GM18502 (cell line): ENCODE measurements around the gene HSF2.
"Not testable (repeated sequence)": the region's sequence is repeated elsewhere in the genome, so short reads cannot be mapped to it uniquely, and the experiment has no call there.

Experiments
- ATAC-seq: cut with Tn5 transposase; IDR thresholded peaks from one replicate; pipeline ENCODE4 v1.9.1; 2021; ENCODE audit warnings: mild to moderate bottlenecking; ENCODE audit not compliant: unreplicated experiment, poor library complexity

The HSF2 gene

DNA sequence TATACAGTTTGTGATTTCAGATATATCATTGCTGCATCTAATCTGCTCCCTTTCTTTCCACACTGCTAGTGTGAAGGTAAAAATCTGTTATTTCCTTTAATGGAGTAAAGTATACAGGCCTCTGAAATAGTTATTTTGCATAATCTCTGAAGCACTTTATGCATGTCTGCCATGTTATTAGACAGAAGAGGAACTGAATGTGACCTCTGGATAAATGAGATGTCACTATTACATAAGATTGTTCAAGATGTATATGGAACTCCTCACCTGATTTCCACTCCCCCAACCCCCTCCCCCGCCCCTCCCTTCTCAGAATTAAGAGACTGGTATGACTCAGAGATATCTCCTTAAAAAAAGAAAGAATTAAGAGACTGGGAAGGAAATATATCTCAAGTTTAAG, 45.8 kb downstream of the HSF2 start:
- no peak for ATAC-seq

DNA sequence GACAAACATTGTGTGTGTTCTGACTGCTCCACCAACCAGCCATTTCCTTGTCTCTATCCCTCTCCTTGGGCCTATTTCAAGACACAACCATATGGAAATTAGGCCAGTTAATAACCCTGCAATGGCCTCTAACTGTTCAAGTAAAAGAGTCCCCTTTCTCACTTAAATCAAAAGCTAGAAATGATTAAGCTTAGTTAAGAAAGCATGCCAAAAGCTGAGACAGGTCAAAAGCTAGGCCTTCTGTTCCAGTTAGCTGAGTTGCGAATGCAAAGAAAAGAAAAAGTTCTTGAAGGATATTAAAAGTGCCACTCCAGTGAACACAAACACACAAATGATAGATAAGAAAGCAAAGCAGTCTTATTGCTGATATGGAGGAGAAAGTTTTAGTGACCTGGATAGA, 49.6 kb downstream of the HSF2 start:
- no peak for ATAC-seq

DNA sequence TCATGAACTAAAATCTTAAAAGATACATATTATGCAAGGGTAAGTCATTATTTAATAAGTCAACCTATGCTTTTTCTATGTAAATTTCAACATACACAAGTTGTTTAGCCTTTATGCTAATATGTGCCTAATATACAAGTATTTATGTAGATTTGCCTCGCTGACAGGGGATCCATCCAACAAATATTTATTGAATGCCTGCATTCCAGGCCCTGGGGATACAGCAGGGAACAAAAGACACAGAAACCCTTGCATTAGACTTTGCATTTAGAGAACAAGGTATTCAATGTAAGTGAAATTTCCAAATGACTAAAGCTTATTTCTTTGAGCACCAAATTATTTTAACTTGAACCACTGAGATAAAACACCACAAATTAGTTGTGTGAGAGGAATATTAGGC, 53.1 kb downstream of the HSF2 start:
- ATAC-seq: no peak

DNA sequence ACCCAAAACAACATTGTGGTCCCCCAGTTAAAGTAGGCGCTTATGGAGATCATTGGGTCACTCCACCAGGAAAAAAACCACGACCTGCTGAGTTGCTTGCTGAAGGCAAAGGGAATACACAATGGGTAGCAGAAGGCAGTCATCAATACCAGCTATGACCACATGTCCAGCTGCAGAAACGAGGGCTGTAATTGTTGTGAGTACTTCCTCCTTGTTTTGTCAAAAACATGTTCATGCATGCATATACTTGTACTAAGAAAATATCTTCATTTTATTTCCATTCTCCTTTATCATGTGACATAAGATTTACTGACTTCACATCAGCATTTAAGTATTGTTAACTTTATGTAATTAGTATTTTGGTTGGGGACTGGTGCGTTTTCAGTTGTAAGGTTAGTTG, 55.2 kb downstream of the HSF2 start:
- no peak for ATAC-seq

DNA sequence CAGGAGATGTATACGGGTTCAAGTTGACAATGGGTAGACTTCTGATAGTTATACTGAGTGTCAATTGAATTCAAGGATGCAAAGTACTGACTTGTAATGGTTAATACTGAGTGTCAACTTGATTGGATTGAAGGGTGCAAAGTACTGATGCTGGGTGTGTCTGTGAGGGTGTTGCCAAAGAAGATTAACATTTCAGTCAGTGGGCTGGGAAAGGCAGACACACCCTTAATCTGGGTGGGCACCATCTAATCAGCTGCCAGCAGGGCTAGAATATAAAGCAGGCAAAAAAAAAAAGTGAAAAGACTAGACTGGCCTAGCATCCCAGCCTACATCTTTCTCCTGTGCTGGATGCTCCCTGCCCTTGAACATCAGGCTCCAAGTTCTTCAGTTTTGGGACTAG, 55.7 kb downstream of the HSF2 start:
- ATAC-seq: not testable (repeated sequence)

DNA sequence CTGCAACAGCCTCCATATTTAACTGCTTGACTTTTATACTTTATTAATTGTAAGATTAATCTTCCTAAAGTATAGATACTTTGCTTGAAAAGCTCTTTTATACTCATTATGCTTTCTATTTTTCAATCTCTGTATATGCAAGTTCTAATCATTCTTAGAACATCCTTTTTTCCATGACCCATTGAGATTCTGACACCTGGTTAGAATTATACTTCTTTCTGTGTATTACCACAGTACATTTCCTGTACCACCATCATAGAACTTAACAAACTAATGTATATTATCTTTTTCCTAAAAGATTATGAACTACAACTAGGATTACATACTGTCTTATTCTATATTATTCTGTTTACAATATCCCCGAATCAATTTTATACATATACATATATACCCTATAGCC, 58.6 kb downstream of the HSF2 start:
- ATAC-seq: no peak

DNA sequence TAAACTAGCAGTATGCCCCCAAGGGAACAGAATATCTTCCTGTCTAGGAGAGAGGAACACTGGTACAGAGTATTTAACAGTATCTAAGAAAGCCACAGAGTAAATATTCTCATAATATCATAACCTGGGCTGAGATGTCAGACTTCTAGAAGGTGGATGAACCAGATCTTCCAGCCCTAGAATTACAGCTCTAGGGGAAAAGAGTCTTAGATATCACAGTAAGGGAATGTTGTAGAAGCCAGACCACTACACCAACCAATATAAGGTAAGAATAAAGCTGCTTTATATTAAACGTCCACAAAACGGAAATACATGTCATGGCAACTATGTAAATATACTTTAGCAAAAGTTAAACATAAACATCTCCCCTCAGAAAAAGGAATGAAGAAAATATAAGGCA, 59.8 kb downstream of the HSF2 start:
- ATAC-seq: no peak

DNA sequence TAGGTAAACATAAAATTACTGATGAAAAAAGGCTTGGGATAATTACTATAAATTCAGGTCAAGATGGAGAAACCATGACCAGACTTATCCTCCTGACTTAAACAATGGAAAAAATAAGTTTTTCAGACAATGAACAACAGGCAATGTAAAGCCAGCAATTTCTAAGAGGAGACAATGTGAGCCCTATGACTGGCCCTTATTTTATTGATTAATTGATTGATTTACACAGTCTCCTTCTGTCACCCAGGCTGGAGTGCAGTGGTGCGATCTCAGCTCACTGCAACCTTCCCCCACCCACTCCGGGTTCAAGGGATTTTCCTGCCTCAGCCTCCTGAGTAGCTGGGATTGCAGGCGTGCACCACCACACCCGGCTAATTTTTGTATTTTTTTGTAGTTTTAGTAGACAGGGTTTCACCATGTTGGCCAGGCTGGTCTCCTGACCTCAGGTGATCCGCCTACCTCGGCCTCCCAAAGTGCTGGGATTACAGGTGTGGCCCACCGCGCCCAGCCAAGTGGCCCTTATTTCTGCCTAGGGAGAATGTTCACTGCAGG, 60.5 kb downstream of the HSF2 start:
- not testable (repeated sequence) for ATAC-seq

DNA sequence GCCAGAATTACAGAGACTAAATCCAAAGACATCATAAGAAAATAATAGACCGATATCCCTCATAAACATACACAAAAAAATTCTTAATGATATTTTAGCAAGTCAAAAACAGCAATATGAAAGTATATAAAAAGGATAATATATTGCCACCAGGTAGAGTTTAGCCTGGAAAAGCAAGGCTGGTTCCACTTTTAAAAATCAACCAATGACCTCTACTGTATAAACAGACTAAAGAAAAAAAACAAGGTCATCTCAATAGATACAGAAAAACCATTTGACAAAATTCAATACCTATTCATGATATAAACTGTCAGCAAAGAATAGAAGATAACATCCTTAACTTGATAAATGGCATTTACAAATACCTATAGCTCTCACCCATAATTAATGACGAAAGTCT, 62.4 kb downstream of the HSF2 start:
- no peak for ATAC-seq

DNA sequence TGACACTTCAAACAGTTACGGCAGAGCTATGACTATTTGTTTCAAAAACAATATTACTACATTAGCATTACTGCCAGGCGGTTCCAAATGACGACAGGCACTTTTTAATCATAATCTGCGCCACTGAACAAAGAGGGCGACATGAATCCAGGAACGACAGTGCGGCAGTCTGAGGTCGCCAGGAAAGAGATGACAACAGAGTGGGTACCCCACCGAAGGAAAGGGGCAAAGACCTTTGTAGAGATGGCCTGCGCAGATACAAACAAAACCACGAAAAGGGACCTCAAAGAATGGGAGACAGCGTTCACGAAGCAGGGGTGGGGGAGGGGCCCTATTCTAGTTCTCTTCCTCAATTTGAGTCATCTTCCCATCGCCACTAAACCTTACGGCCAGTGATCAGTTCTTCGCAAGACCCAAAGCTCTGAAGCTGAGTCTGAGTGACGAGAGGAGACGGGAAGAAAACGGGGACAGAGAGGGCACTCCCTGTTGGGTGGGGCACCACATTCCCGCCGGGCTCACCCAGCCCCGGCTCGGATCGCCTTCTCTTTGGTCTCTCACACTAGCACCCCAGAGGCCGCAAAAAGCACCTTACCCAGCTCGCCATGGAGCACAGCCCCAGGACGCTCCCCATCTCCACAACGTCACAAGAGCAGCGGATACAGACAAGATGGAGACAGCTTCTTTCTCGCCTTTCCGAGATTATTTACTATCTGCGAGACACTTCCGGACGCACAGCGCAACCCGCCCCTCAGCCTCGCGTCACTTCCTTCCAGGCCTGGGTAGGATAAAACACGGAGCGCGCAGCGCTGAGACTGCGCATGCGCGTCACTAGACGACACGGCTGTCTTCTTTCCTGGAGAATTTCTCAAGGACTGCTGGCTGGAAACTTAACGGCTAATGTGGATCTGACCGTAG, 71.9 kb downstream of the HSF2 start, which contains the start of gene SERINC1:
Gene SERINC1, minus strand, starts transcription at position 701 of the 915 bp plus-strand sequence. Its CDS starts 70 bp downstream, at position 631.
- peak; percentile 99 for ATAC-seq

DNA sequence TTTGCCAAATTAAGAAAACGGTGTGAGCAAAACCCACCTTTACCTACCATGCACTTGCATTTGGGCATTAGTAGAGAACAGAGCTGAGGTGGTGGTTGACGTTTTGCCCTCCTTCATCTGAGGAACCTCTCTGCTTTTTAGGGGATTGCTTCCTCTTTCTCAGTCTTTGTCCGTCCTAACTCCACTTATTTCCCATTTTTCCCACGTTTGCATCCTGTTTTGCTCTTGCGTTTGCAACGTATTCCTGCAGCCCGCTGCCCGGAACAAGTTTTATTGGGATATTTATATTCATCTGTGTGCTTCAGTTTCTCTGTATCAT, 72.5 kb downstream of the HSF2 start:
- peak; percentile 64 for ATAC-seq

DNA sequence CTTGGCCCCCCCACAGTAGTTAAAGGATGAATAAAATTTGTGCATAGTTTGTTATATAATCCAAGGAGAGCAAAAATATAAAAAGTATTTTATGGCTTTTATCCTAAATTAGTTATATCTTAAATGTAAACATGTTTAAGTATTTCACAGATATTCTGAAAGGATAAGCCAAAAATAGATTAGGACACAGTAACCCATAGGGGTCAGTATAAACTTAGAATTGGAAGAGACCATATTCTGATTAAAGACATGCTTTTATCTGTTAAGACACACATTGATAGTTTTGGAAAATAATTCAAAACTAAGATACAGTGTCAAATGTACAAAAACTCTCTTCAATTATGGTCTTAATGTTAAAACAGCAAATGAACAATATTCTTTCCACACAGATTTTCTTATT, 76.7 kb downstream of the HSF2 start:
- ATAC-seq: no peak

DNA sequence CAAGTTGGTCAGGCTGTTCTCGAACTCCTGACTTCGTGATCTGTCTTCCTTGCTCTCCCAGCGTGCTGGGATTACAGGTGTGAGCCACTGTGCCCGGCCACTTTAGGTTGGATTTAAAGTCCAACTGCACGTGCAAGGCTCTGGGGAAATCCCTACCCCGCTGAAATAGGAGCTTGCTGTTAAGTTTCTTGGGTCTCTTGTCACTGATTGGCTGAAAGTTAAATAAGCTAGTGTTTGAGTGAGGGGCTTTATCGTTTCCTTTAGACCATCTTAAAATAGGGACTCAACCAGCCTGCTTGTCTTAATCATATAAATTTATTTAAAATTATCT, 83.3 kb downstream of the HSF2 start:
- no peak for ATAC-seq
